Measurements from ENCODE around the gene RAB39B. TPM values are rescaled to one million over a fixed set of nuclear protein-coding genes. Genes with fewer than 3 reads are reported as not detected.

Gene RAB39B
- total RNA-seq, 1 experiment from 2014 or later = 0.04 TPM

GRCh38 chrX:155266439-155266838, 2.1 kb upstream of the RAB39B start:
- no peak overlapping the region for H2AFZ ChIP-seq (ENCODE audit: low read length)
- intact Hi-C loops (cut with micrococcal nuclease) = no loop called here
- H3K9me3 ChIP-seq (ENCODE audit: low read length) = no peaks in the 10 kb centered on the region
- no TSS peak for BruUV-seq (replicated peaks)
- no peak overlapping the region for H3K4me3 ChIP-seq (ENCODE audit: low read length)
- no peaks in the 10 kb centered on the region for H3K36me3 ChIP-seq (ENCODE audit: low read depth, low read length)
- peaks cover 22% of the 10 kb centered on the region for H3K27me3 ChIP-seq (ENCODE audit: low read length)
- TF ChIP-seq EZH2 (IDR thresholded peaks at IDR 0.05; ENCODE audit: low read length, unreplicated experiment) (no peak), CTCF (conservative IDR thresholded peaks at IDR 0.05; ENCODE audit: low read depth, low read length) (no peak), EZH2phosphoT487 (IDR thresholded peaks at IDR 0.05; ENCODE audit: borderline replicate concordance, low read length) (no peak)
- no peak overlapping the region for H3K27ac ChIP-seq (ENCODE audit: low read length)
- no peak for DNase-seq
- ChIA-PET POLR2A (ENCODE audit: unreplicated experiment) (no interaction called here), CTCF (no interaction called here)
- H3K4me1 ChIP-seq (ENCODE audit: insufficient read depth, low read length) = no peaks in the 10 kb centered on the region
- H3F3A ChIP-seq (ENCODE audit: low read length, unreplicated experiment) = no peaks in the 10 kb centered on the region
- H4K20me1 ChIP-seq (ENCODE audit: low read length) = no peaks in the 10 kb centered on the region
- H3K79me2 ChIP-seq (ENCODE audit: low read length) = no peaks in the 10 kb centered on the region
- H3K9ac ChIP-seq (ENCODE audit: low read length) = no peak overlapping the region
- no peak for ATAC-seq
- H3K9me2 ChIP-seq (replicated peaks; ENCODE audit: low read length) = no peaks in the 10 kb centered on the region
- H3K4me2 ChIP-seq (ENCODE audit: low read length) = no peak overlapping the region

GRCh38 chrX:155262970-155263754, 1.1 kb downstream of the RAB39B start:
- intact Hi-C loops (cut with micrococcal nuclease) = no loop called here
- Histone ChIP-seq H3K4me1 (ENCODE audit: insufficient read depth, low read length) (no peaks in the 10 kb centered on the region), H3K79me2 (ENCODE audit: low read length) (no peaks in the 10 kb centered on the region), H3K27ac (ENCODE audit: low read length) (no peak overlapping the region), H3K9ac (ENCODE audit: low read length) (no peak overlapping the region), H3K4me3 (ENCODE audit: low read length) (no peak overlapping the region), H3K4me2 (ENCODE audit: low read length) (no peak overlapping the region), H4K20me1 (ENCODE audit: low read length) (no peaks in the 10 kb centered on the region), H3F3A (ENCODE audit: low read length, unreplicated experiment) (no peaks in the 10 kb centered on the region), H3K9me3 (ENCODE audit: low read length) (no peaks in the 10 kb centered on the region), H3K36me3 (ENCODE audit: low read depth, low read length) (no peaks in the 10 kb centered on the region), H3K9me2 (replicated peaks; ENCODE audit: low read length) (no peaks in the 10 kb centered on the region), H3K27me3 (ENCODE audit: low read length) (peaks cover 22% of the 10 kb centered on the region), H2AFZ (ENCODE audit: low read length) (no peak overlapping the region)
- no peak for ATAC-seq
- no TSS peak for BruUV-seq (replicated peaks)
- CTCF ChIA-PET = no interaction called here
- TF ChIP-seq EZH2 (IDR thresholded peaks at IDR 0.05; ENCODE audit: low read length, unreplicated experiment) (no peak), EZH2phosphoT487 (IDR thresholded peaks at IDR 0.05; ENCODE audit: borderline replicate concordance, low read length) (no peak), CTCF (conservative IDR thresholded peaks at IDR 0.05; ENCODE audit: low read depth, low read length) (no peak)
- POLR2A ChIA-PET (ENCODE audit: unreplicated experiment) = no interaction called here
- no peak for DNase-seq

- no peak for DNase-seq
- intact Hi-C loops (cut with micrococcal nuclease) = no loop called here
- Histone ChIP-seq H3K4me1 (ENCODE audit: insufficient read depth, low read length) (no peaks in the 10 kb centered on the region), H3K9me2 (replicated peaks; ENCODE audit: low read length) (no peaks in the 10 kb centered on the region), H3K36me3 (ENCODE audit: low read depth, low read length) (no peaks in the 10 kb centered on the region), H3K27ac (ENCODE audit: low read length) (no peak overlapping the region), H3K9me3 (ENCODE audit: low read length) (no peaks in the 10 kb centered on the region), H3K79me2 (ENCODE audit: low read length) (no peaks in the 10 kb centered on the region), H3K4me2 (ENCODE audit: low read length) (no peak overlapping the region), H3K4me3 (ENCODE audit: low read length) (no peak overlapping the region), H3F3A (ENCODE audit: low read length, unreplicated experiment) (no peaks in the 10 kb centered on the region), H3K9ac (ENCODE audit: low read length) (no peak overlapping the region), H4K20me1 (ENCODE audit: low read length) (no peaks in the 10 kb centered on the region), H2AFZ (ENCODE audit: low read length) (no peak overlapping the region), H3K27me3 (ENCODE audit: low read length) (peaks cover 37% of the 10 kb centered on the region)
- no TSS peak for BruUV-seq (replicated peaks)
- ATAC-seq = no peak
- TF ChIP-seq EZH2phosphoT487 (IDR thresholded peaks at IDR 0.05; ENCODE audit: borderline replicate concordance, low read length) (no peak), CTCF (conservative IDR thresholded peaks at IDR 0.05; ENCODE audit: low read depth, low read length) (no peak), EZH2 (IDR thresholded peaks at IDR 0.05; ENCODE audit: low read length, unreplicated experiment) (no peak)
- ChIA-PET POLR2A (ENCODE audit: unreplicated experiment) (no interaction called here), CTCF (no interaction called here)
These were observed 4.5 kb downstream of the RAB39B start for GRCh38 chrX:155259752-155260151.

All from PC-3 (cell line).